AG04450 (cell line): ENCODE results near the gene CATSPER4. TPM values are rescaled to one million over a fixed set of nuclear protein-coding genes. Genes with fewer than 3 reads are reported as not detected.

Experiments used
- CTCF ChIA-PET: fragments of 300-600, 350-600 bp; formaldehyde crosslinking; extraction: SDS; loops from one replicate; lab custom pipeline; 2022; ENCODE audit warnings: antibody characterized with exemption, inconsistent platforms; lab: Charles Lee
- POLR2A ChIA-PET: fragments of 350-600 bp; formaldehyde crosslinking; extraction: SDS; loops from one replicate; lab custom pipeline; 2021; ENCODE audit warnings: antibody characterized with exemption, inconsistent platforms; lab: Yijun Ruan, JAX
- DNase-seq: peaks from one replicate; pipeline ENCODE4 v3.0.0-alpha.2; 2011; ENCODE audit warnings: low read depth, low spot score
- H3K27ac ChIP-seq: one replicate; pipeline ENCODE4 v1.5.1; 2012; ENCODE audit warnings: low read depth, low read length, control low read depth
- H3K27me3 ChIP-seq: one replicate; pipeline ENCODE4 v1.6.0; 2012; ENCODE audit warnings: low read length; ENCODE audit not compliant: control insufficient read depth, insufficient read depth
- H3K4me3 ChIP-seq: 2 replicates; pipeline ENCODE4 v1.5.1; 2011; ENCODE audit warnings: mild to moderate bottlenecking, low read depth, low read length, control low read depth
- H3K9me3 ChIP-seq: 2 replicates; pipeline ENCODE4 v1.5.1; 2012; ENCODE audit warnings: low read length; ENCODE audit not compliant: control insufficient read depth, insufficient read depth
- polyA plus RNA-seq: library from polyadenylated mRNA; depleted of rRNA; stranded (reverse); fragments of >200 nt; gene quantifications from 2 replicates; pipeline ENCODE4 v1.2.3, GENCODE V29; 2011
- TF ChIP-seq, protein P1 (sequence below): IDR thresholded peaks from 2 replicates; pipeline ENCODE4 v1.5.1; 2011; ENCODE audit warnings: low read depth, low read length, control low read depth, inconsistent platforms

The CATSPER4 gene
- polyA plus RNA-seq, 1 experiment: not detected

DNA sequence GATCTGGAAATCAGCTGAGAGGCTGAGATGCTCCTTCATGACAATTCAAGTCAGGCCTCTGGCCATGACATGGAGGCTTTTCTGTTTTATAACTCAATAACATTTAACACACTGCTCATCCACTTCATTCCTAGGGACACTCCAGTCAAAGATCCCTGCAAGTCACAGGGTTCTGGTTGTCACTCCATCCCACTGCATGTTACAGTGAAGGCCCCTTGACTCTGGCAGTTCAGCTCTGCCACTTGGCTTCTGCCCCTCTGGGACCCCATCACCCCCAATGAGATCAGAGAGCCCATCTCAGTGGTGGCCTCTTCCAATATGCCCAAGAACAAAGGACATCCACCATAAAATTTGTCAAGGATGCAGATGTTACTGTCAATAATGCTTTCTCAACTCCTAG is 41.5 kb upstream of the CATSPER4 start:
- Histone ChIP-seq H3K4me3 (no peak overlapping the region), H3K9me3 (no peaks in the 10 kb centered on the region), H3K27ac (no peak overlapping the region), H3K27me3 (peaks cover 23% of the 10 kb centered on the region)
- no peak for DNase-seq
- TF ChIP-seq, protein P1, sequence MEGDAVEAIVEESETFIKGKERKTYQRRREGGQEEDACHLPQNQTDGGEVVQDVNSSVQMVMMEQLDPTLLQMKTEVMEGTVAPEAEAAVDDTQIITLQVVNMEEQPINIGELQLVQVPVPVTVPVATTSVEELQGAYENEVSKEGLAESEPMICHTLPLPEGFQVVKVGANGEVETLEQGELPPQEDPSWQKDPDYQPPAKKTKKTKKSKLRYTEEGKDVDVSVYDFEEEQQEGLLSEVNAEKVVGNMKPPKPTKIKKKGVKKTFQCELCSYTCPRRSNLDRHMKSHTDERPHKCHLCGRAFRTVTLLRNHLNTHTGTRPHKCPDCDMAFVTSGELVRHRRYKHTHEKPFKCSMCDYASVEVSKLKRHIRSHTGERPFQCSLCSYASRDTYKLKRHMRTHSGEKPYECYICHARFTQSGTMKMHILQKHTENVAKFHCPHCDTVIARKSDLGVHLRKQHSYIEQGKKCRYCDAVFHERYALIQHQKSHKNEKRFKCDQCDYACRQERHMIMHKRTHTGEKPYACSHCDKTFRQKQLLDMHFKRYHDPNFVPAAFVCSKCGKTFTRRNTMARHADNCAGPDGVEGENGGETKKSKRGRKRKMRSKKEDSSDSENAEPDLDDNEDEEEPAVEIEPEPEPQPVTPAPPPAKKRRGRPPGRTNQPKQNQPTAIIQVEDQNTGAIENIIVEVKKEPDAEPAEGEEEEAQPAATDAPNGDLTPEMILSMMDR: no peak
- ChIA-PET CTCF (interaction anchor here (1.0 kb wide), 1 partner anchor 85 kb away, joined by 3 read pairs; the partner anchor contains the start of gene CEP85), POLR2A (no interaction called here)

- Histone ChIP-seq H3K27ac (no peak overlapping the region), H3K9me3 (no peaks in the 10 kb centered on the region), H3K27me3 (peaks cover 47% of the 10 kb centered on the region), H3K4me3 (no peak overlapping the region)
- POLR2A ChIA-PET: no interaction called here
- no peak for DNase-seq
- CTCF ChIA-PET: interaction anchor here (1.5 to 5.1 kb wide), 2 partner anchors 9 to 16 kb away, joined by 7 to 32 read pairs; partner anchors contain the start of gene ZNF593
- TF ChIP-seq, protein P1: no peak
These were observed 36.4 kb upstream of the CATSPER4 start for GRCh38 chr1:26153966-26154532.

- Histone ChIP-seq H3K9me3 (no peaks in the 10 kb centered on the region), H3K27ac (no peak overlapping the region), H3K27me3 (peaks cover 47% of the 10 kb centered on the region), H3K4me3 (no peak overlapping the region)
- CTCF ChIA-PET: interaction anchor here (1.5 to 5.1 kb wide), 2 partner anchors 9 to 15 kb away, joined by 7 to 32 read pairs; partner anchors contain the start of gene ZNF593
- DNase-seq: no peak
- POLR2A ChIA-PET: no interaction called here
- TF ChIP-seq, protein P1: no peak
These were observed 35.7 kb upstream of the CATSPER4 start for GRCh38 chr1:26154750-26155149.

DNA sequence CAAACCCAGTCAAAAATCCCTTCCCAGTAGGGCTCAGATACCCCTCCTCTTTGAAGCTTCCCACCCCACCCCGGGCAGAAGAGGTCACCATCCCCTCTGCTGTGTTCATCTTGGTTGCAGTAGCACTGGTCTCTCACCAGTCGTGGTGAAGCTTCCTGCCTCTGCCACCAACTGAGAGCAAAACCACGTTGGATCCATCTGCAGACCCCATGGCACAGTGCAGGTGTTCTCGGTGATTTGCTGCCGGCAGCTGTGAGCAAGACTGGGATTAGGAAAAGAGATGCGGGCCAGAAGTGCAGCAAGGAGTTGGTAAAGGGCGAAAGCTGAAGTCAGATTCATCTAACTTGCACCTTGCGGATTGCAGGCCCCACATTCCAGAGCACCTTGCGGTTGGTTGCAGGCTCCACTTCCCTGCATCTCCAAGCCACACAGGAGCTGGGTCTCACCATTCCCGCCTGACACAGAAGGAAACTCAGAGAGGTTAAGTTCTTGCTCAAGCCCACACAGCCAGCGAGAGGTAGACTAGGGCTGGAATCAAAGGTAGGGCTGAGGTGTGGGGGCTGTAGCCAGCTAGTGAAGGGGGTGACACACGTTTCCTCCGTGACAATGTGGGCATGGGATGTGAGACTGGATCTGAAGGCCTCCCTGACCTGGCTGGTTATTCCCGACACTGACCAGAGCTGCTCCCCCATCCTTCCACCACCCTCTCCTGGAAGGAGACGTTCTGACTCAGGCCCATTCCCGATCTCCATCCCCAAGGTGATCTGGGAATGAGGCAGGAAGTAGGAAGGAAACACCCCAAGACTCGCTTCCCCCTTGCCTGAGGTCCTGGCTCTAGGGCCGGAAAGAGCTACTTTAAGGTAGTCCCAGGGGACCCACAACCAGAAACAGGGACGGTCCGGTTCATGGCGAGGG is 34.8 kb upstream of the CATSPER4 start:
- Histone ChIP-seq H3K27ac (no peak overlapping the region), H3K4me3 (no peak overlapping the region), H3K27me3 (peaks cover 42% of the 10 kb centered on the region), H3K9me3 (no peaks in the 10 kb centered on the region)
- DNase-seq: no peak
- CTCF ChIA-PET: interaction anchor here (1.0 to 5.1 kb wide), 5 partner anchors 10 to 119 kb away, joined by 3 to 32 read pairs (median 7); partner anchors contain the start of gene ZNF593
- POLR2A ChIA-PET: interaction anchor here (0.7 kb wide), 1 partner anchor 154 kb away, joined by 3 read pairs; no protein-coding TSS in a partner anchor
- TF ChIP-seq, protein P1: no peak
